ENCODE measurements around the gene ATP13A3.

GRCh38 chr3:194389269-194389668 is 97.5 kb downstream of the ATP13A3 start:
- TF ChIP-seq POLR2A (IDR thresholded peaks at IDR 0.05), result no peak
- no peak for TF ChIP-seq CTCF (IDR thresholded peaks at IDR 0.05)
- TF ChIP-seq POLR2AphosphoS5 (IDR thresholded peaks at IDR 0.05; ENCODE audit: insufficient read depth in 1 of 2, low read depth in 1 of 2), result no peak

Measured in vagina (tissue), 2 donors.